WTC11 (cell line): ENCODE results near the gene TOGARAM2. TPM values are rescaled to one million over a fixed set of nuclear protein-coding genes. Genes with fewer than 3 reads are reported as not detected.

Experiments used
- ATAC-seq: fragments of 200-7000 bp; cut with Tn5 transposase; 2 replicates; pipeline ENCODE4 v1.10.0; 2021; ENCODE audit warnings: mild to moderate bottlenecking, moderate library complexity
- Bru-seq: library from RNA; stranded (reverse); fragments of 400-500 nt; gene quantifications from one replicate; lab custom pipeline; 2021; lab: Mats Ljungman, UMichigan
- CTCF ChIA-PET: fragments of 300-600 bp; sonication (Branson Sonifier 250); formaldehyde crosslinking; loops from one replicate; lab custom pipeline; 2021; ENCODE audit warnings: antibody characterized with exemption; lab: Charles Lee
- POLR2A ChIA-PET: fragments of 350-600 bp; sonication (Branson Sonifier 250); formaldehyde crosslinking; loops from one replicate; lab custom pipeline; 2021; ENCODE audit warnings: antibody characterized with exemption; lab: Charles Lee
- DNase-seq: peaks from one replicate; pipeline ENCODE4 v3.0.0; 2021; ENCODE audit warnings: low spot score
- H3K27ac Mint-ChIP-seq: 2 replicates; pipeline ENCODE4 v1.8.0; 2021; ENCODE audit warnings: mixed read lengths
- H3K27me3 Mint-ChIP-seq: 2 replicates; pipeline ENCODE4 v1.8.0; 2021; ENCODE audit warnings: low read depth, mild to moderate bottlenecking, moderate library complexity, mixed read lengths
- H3K36me3 Mint-ChIP-seq: 2 replicates; pipeline ENCODE4 v1.8.0; 2021; ENCODE audit warnings: mixed read lengths
- H3K4me1 Mint-ChIP-seq: 2 replicates; pipeline ENCODE4 v1.8.0; 2022; ENCODE audit warnings: mixed read lengths
- H3K4me3 Mint-ChIP-seq: 2 replicates; pipeline ENCODE4 v1.8.0; 2021; ENCODE audit warnings: mild to moderate bottlenecking, moderate library complexity, mixed read lengths
- H3K9me3 Mint-ChIP-seq: 2 replicates; pipeline ENCODE4 v1.8.0; 2021; ENCODE audit warnings: mixed read lengths
- ATF6 ChIP-seq: sonication (generic); formaldehyde crosslinking; IDR thresholded peaks from 2 replicates; pipeline ENCODE4 v1.8.1; 2023; ENCODE audit warnings: mild to moderate bottlenecking, missing genetic modification reagents
- E2F4 ChIP-seq: sonication (generic); formaldehyde crosslinking; IDR thresholded peaks from 2 replicates; pipeline ENCODE4 v1.8.1; 2022; ENCODE audit warnings: low read depth, mild to moderate bottlenecking, moderate library complexity, missing genetic modification reagents, borderline replicate concordance
- E2F5 ChIP-seq: sonication (generic); formaldehyde crosslinking; IDR thresholded peaks from 2 replicates; pipeline ENCODE4 v1.8.1; 2022; ENCODE audit warnings: mild to moderate bottlenecking, moderate library complexity, missing genetic modification reagents
- ETV6 ChIP-seq: sonication (generic); formaldehyde crosslinking; IDR thresholded peaks from 2 replicates; pipeline ENCODE4 v1.8.1; 2022; ENCODE audit warnings: mild to moderate bottlenecking, missing genetic modification reagents
- GABPB1 ChIP-seq: sonication (generic); formaldehyde crosslinking; IDR thresholded peaks from 2 replicates; pipeline ENCODE4 v1.8.1; 2023; ENCODE audit warnings: mild to moderate bottlenecking, missing genetic modification reagents
- GRHL2 ChIP-seq: fragments of 250-450 bp; sonication (Bioruptor Pico); IDR thresholded peaks from 2 replicates; pipeline ENCODE4 v1.8.0; 2022; ENCODE audit warnings: mild to moderate bottlenecking, moderate library complexity; ENCODE audit not compliant: insufficient replicate concordance, severe bottlenecking
- GTF2I ChIP-seq: fragments of 250-450 bp; sonication (Bioruptor Pico); conservative IDR thresholded peaks from 2 replicates; pipeline ENCODE4 v1.4.0; 2021; ENCODE audit warnings: mild to moderate bottlenecking
- HMGA2 ChIP-seq: fragments of 250-450 bp; sonication (Bioruptor Pico); IDR thresholded peaks from 2 replicates; pipeline ENCODE4 v1.4.0; 2021; ENCODE audit warnings: mild to moderate bottlenecking, moderate library complexity
- IRF2 ChIP-seq: sonication (generic); formaldehyde crosslinking; IDR thresholded peaks from 2 replicates; pipeline ENCODE4 v1.8.0; 2022; ENCODE audit warnings: low read depth, missing genetic modification reagents, borderline replicate concordance
- JAZF1 ChIP-seq: fragments of 250-450 bp; sonication (Bioruptor Pico); IDR thresholded peaks from 2 replicates; pipeline ENCODE4 v1.9.0; 2021; ENCODE audit warnings: moderate library complexity, mild to moderate bottlenecking, inconsistent platforms
- KAT7 ChIP-seq: sonication (generic); formaldehyde crosslinking; IDR thresholded peaks from 2 replicates; pipeline ENCODE4 v1.8.1; 2023; ENCODE audit warnings: missing genetic modification reagents, mild to moderate bottlenecking, borderline replicate concordance
- NFE2L1 ChIP-seq: sonication (generic); formaldehyde crosslinking; IDR thresholded peaks from 2 replicates; pipeline ENCODE4 v1.8.1; 2023; ENCODE audit warnings: missing genetic modification reagents
- OVOL2 ChIP-seq: fragments of 250-450 bp; sonication (Bioruptor Pico); IDR thresholded peaks from 2 replicates; pipeline ENCODE4 v1.9.0; 2021; ENCODE audit warnings: mild to moderate bottlenecking, borderline replicate concordance
- PRRX2 ChIP-seq: fragments of 250-450 bp; sonication (Bioruptor Pico); IDR thresholded peaks from 2 replicates; pipeline ENCODE4 v1.8.0; 2021; ENCODE audit warnings: mild to moderate bottlenecking
- SMAD3 ChIP-seq: sonication (generic); formaldehyde crosslinking; IDR thresholded peaks from 2 replicates; pipeline ENCODE4 v1.8.0; 2022; ENCODE audit warnings: missing genetic modification reagents, mild to moderate bottlenecking, borderline replicate concordance
- SMAD4 ChIP-seq: sonication (generic); formaldehyde crosslinking; IDR thresholded peaks from 2 replicates; pipeline ENCODE4 v1.8.0; 2022; ENCODE audit warnings: mild to moderate bottlenecking, missing genetic modification reagents
- TCF7 ChIP-seq: sonication (generic); formaldehyde crosslinking; IDR thresholded peaks from 2 replicates; pipeline ENCODE4 v1.8.0; 2022; ENCODE audit warnings: mild to moderate bottlenecking, low read depth, missing genetic modification reagents, moderate library complexity
- TEAD1 ChIP-seq: sonication (generic); formaldehyde crosslinking; IDR thresholded peaks from 2 replicates; pipeline ENCODE4 v1.8.0; 2022; ENCODE audit warnings: mild to moderate bottlenecking, missing genetic modification reagents
- USF1 ChIP-seq: sonication (generic); formaldehyde crosslinking; IDR thresholded peaks from 2 replicates; pipeline ENCODE4 v1.8.0; 2022; ENCODE audit warnings: mild to moderate bottlenecking, missing genetic modification reagents
- USF2 ChIP-seq: sonication (generic); formaldehyde crosslinking; IDR thresholded peaks from 2 replicates; pipeline ENCODE4 v1.8.1; 2023; ENCODE audit warnings: mild to moderate bottlenecking, missing genetic modification reagents, moderate library complexity
- ZBTB43 ChIP-seq: sonication (generic); formaldehyde crosslinking; IDR thresholded peaks from 2 replicates; pipeline ENCODE4 v1.8.1; 2023; ENCODE audit warnings: mild to moderate bottlenecking, missing genetic modification reagents
- ZMAT4 ChIP-seq: fragments of 250-450 bp; sonication (Bioruptor Pico); IDR thresholded peaks from 2 replicates; pipeline ENCODE4 v1.9.0; 2021; ENCODE audit warnings: mild to moderate bottlenecking
- ZNF219 ChIP-seq: sonication (generic); formaldehyde crosslinking; IDR thresholded peaks from 2 replicates; pipeline ENCODE4 v1.8.0; 2023; ENCODE audit warnings: missing genetic modification reagents, mild to moderate bottlenecking, borderline replicate concordance
- ZNF317 ChIP-seq: sonication (generic); formaldehyde crosslinking; IDR thresholded peaks from 2 replicates; pipeline ENCODE4 v1.8.1; 2023; ENCODE audit warnings: low read depth, mild to moderate bottlenecking, moderate library complexity, missing genetic modification reagents, borderline replicate concordance
- ZNF512 ChIP-seq: sonication (generic); formaldehyde crosslinking; IDR thresholded peaks from 2 replicates; pipeline ENCODE4 v1.8.1; 2022; ENCODE audit warnings: missing genetic modification reagents, borderline replicate concordance
- long read RNA-seq, 3 experiments: library from RNA in 1 of 3; library from capped mRNA in 1 of 3; library from polyadenylated mRNA in 1 of 3; unstranded in 2 of 3; stranded (forward) in 1 of 3; transcript quantifications; one replicate each; pipeline ENCODE4 v2.0.0, GENCODE V29; 2021
- total RNA-seq: library from RNA; stranded (reverse); gene quantifications from 3 replicates; pipeline ENCODE4 v1.2.3, GENCODE V29; 2021

TOGARAM2 gene
- 0.62 to 1.0 TPM (median 1.0 TPM) in 3 replicates for total RNA-seq
- Bru-seq, nascent RNA, result percentile 18 among the genes with signal in this experiment
- long read RNA-seq, experiment 1, partial matches to known transcripts, result 0 of 1 reads
- long read RNA-seq, experiment 1, other reads (novel, unspliced or antisense), result 1 of 1 reads
- long read RNA-seq, experiment 2, result 0 reads
- long read RNA-seq, experiment 3, result 0 reads

- H3K4me1 Mint-ChIP-seq, result no peaks in the 10 kb centered on the region
- no peak for ATAC-seq
Observed at GRCh38 chr2:28981016-28981441, at the start of gene TOGARAM2. TOGARAM2 (plus strand) TSS chr2:28981298; CDS start chr2:28994835, 13,537 bp downstream.

GRCh38 chr2:28934769-28935168 is 46.3 kb upstream of the TOGARAM2 start:
- no peak for ATAC-seq
- Mint-ChIP-seq H3K4me1 (no peaks in the 10 kb centered on the region), H3K9me3 (no peaks in the 10 kb centered on the region), H3K36me3 (peaks cover 77% of the 10 kb centered on the region), H3K27me3 (no peaks in the 10 kb centered on the region), H3K4me3 (no peak overlapping the region), H3K27ac (no peak overlapping the region)
- CTCF ChIA-PET, result no interaction called here
- POLR2A ChIA-PET, result no interaction called here
- DNase-seq, result no peak
- TF ChIP-seq E2F5 (no peak), KAT7 (no peak), TCF7 (CRISPR knock-in tag) (no peak), ATF6 (CRISPR knock-in tag) (no peak), GABPB1 (CRISPR knock-in tag) (no peak), NFE2L1 (no peak), ZMAT4 (CRISPR knock-in tag) (no peak), ETV6 (no peak), GRHL2 (CRISPR knock-in tag) (no peak), USF2 (CRISPR knock-in tag) (no peak), ZNF219 (CRISPR knock-in tag) (no peak)

More at GRCh38 chr2:28981016-28981441, at the start of gene TOGARAM2:
- ChIA-PET CTCF (no interaction called here), POLR2A (no interaction called here)
- Mint-ChIP-seq H3K4me3 (no peak within 1 kb of the TSS), H3K27ac (no peak within 1 kb of the TSS), H3K36me3 (no peaks in the 10 kb centered on the region), H3K9me3 (0 out of 2 replicates have a peak, but pooled peaks cover 3% of the 10 kb centered on the region), H3K27me3 (no peaks in the 10 kb centered on the region)
- DNase-seq, result no peak
- no peak for TF ChIP-seq E2F4 (CRISPR knock-in tag)
- TF ChIP-seq JAZF1, result no peak
- TF ChIP-seq SMAD3 (CRISPR knock-in tag), result no peak
- TF ChIP-seq GRHL2 (CRISPR knock-in tag), result no peak
- no peak for TF ChIP-seq IRF2 (CRISPR knock-in tag)
- TF ChIP-seq ZNF317 (CRISPR knock-in tag), result no peak
- TF ChIP-seq HMGA2 (CRISPR knock-in tag), result no peak
- TF ChIP-seq ZNF512 (CRISPR knock-in tag), result no peak
- no peak for TF ChIP-seq PRRX2 (CRISPR knock-in tag)
- no peak for TF ChIP-seq TEAD1 (CRISPR knock-in tag)
- TF ChIP-seq OVOL2 (CRISPR knock-in tag), result no peak
- TF ChIP-seq USF1 (CRISPR knock-in tag), result no peak
- no peak for TF ChIP-seq SMAD4
- TF ChIP-seq GTF2I, result no peak
- no peak for TF ChIP-seq ZBTB43
- no peak for TF ChIP-seq NFE2L1
